CD4-positive, CD25-positive, alpha-beta regulatory T cell (primary cell): ENCODE measurements around the gene SECTM1. TPM values are rescaled to one million over a fixed set of nuclear protein-coding genes. Genes with fewer than 3 reads are reported as not detected.

ENCODE experiments used
- ATAC-seq, 2 donors: fragments of 150-1000 bp; cut with Tn5 transposase; one replicate each; pipeline ENCODE4 v1.10.0; 2021; ENCODE audit warnings: low read depth in 2 of 2, moderate number of reproducible peaks in 2 of 2, moderate library complexity in 1 of 2
- DNase-seq, 3 donors: peaks; one replicate each; pipeline versions ENCODE4 v3.0.0 to v3.0.0-alpha.2; 2012 to 2022; ENCODE audit warnings: mixed read lengths in 1 of 3
- H3K27ac ChIP-seq: one replicate; pipeline ENCODE4 v1.7.0; 2013; ENCODE audit warnings: mild to moderate bottlenecking, low read length; ENCODE audit not compliant: insufficient read depth, poor library complexity, severe bottlenecking
- H3K27me3 ChIP-seq: one replicate; pipeline ENCODE4 v1.7.0; 2013; ENCODE audit warnings: low read length; ENCODE audit not compliant: control insufficient read depth, insufficient read depth
- H3K36me3 ChIP-seq: one replicate; pipeline ENCODE4 v1.7.0; 2013; ENCODE audit warnings: mild to moderate bottlenecking, low read length, moderate library complexity; ENCODE audit not compliant: control insufficient read depth, insufficient read depth
- H3K4me1 ChIP-seq: 2 replicates; pipeline ENCODE4 v1.7.0; 2013; ENCODE audit warnings: mild to moderate bottlenecking, low read length; ENCODE audit not compliant: insufficient read depth, control insufficient read depth, poor library complexity, severe bottlenecking
- H3K4me3 ChIP-seq: one replicate; pipeline ENCODE4 v1.7.0; 2013; ENCODE audit warnings: low read depth, mild to moderate bottlenecking, low read length, moderate library complexity
- H3K9me3 ChIP-seq, 2 experiments: 1 replicate in 1 of 2; 2 replicates in 1 of 2; pipeline ENCODE4 v1.7.0; 2013; ENCODE audit warnings: low read length in 2 of 2, mild to moderate bottlenecking in 1 of 2, moderate library complexity in 1 of 2; ENCODE audit not compliant: control insufficient read depth in 2 of 2
- H3K27ac Mint-ChIP-seq, 3 donors: one replicate each; pipeline ENCODE4 v1.8.0; 2020 to 2022; ENCODE audit warnings: mild to moderate bottlenecking in 3 of 3, mixed read lengths in 3 of 3, moderate library complexity in 2 of 3
- H3K27me3 Mint-ChIP-seq: one replicate; pipeline ENCODE4 v1.8.0; 2022; ENCODE audit warnings: mild to moderate bottlenecking, mixed read lengths
- H3K36me3 Mint-ChIP-seq: one replicate; pipeline ENCODE4 v1.8.0; 2020; ENCODE audit warnings: mixed read lengths
- H3K4me1 Mint-ChIP-seq, 4 donors: one replicate each; pipeline ENCODE4 v1.8.0; 2020 to 2022; ENCODE audit warnings: mixed read lengths in 4 of 4, mild to moderate bottlenecking in 1 of 4
- H3K4me3 Mint-ChIP-seq, 4 donors: one replicate each; pipeline ENCODE4 v1.8.0; 2020 to 2022; ENCODE audit warnings: mild to moderate bottlenecking in 4 of 4, mixed read lengths in 4 of 4, moderate library complexity in 3 of 4
- H3K9me3 Mint-ChIP-seq, 7 donors: one replicate each; pipeline ENCODE4 v1.8.0; 2020 to 2022; ENCODE audit warnings: mixed read lengths in 7 of 7, mild to moderate bottlenecking in 3 of 7, moderate library complexity in 2 of 7
- polyA plus RNA-seq, 4 donors: library from polyadenylated mRNA; unstranded; fragments of 300-500 nt; fragmentation: Illumina TruSeq; gene quantifications; one replicate each; pipeline ENCODE4 v1.2.3, GENCODE V29; 2021
- total RNA-seq: library from RNA; stranded (reverse); gene quantifications from one replicate; pipeline ENCODE4 v1.2.3, GENCODE V29; 2022

SECTM1 gene
- total and polyA plus RNA-seq, 5 donors from 2014 or later, result 0.38 to 0.91 (median 0.52) TPM

DNA sequence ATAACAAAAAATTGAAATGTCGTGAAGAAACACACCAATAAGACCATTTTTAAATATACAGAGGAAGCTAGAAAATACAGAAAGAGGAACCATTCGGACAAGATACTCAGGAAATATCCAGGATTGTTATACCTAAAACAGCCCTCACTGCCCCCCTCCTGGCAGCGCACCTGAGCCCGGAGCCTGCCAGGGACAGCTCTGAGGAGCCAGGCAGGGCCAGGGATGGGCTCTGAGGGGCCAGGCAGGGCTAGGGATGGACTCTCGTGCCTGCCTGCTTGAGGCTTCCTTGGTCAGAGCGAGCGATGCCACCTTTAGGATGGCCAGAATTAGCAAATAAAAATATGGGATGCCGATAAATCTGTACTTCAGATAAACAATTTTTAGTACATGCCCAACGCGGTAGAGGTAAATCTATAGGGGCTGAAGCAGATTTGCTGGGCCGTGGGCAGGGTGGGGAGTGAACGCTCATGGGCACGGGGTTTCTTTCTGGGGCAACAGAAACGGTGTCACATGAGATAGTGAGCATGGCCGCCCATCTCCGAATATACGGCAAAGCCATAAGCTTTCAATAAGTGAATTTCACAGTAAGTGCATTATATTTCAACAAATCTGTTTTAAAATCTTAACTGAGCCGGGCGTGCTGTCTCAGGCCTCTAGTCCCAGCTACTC, 41.9 kb downstream of the SECTM1 start:
- Mint-ChIP-seq H3K4me1 (peaks cover 9 to 30% (median 12%) of the 10 kb centered on the region in 4 donors), H3K36me3 (no peaks in the 10 kb centered on the region), H3K27ac (peak overlapping the region; percentile 32 to 80 (median 74)), H3K9me3 (no peaks in the 10 kb centered on the region), H3K4me3 (peak overlapping the region; percentile 76 to 80 (median 78)), H3K27me3 (no peaks in the 10 kb centered on the region)
- Histone ChIP-seq H3K27me3 (no peaks in the 10 kb centered on the region), H3K9me3 (no peaks in the 10 kb centered on the region), H3K36me3 (no peaks in the 10 kb centered on the region), H3K27ac (peak overlapping the region; percentile 97), H3K4me3 (peak overlapping the region; percentile 35), H3K4me1 (peaks cover 14% of the 10 kb centered on the region)
- DNase-seq (no peak), ATAC-seq (no peak)

DNA sequence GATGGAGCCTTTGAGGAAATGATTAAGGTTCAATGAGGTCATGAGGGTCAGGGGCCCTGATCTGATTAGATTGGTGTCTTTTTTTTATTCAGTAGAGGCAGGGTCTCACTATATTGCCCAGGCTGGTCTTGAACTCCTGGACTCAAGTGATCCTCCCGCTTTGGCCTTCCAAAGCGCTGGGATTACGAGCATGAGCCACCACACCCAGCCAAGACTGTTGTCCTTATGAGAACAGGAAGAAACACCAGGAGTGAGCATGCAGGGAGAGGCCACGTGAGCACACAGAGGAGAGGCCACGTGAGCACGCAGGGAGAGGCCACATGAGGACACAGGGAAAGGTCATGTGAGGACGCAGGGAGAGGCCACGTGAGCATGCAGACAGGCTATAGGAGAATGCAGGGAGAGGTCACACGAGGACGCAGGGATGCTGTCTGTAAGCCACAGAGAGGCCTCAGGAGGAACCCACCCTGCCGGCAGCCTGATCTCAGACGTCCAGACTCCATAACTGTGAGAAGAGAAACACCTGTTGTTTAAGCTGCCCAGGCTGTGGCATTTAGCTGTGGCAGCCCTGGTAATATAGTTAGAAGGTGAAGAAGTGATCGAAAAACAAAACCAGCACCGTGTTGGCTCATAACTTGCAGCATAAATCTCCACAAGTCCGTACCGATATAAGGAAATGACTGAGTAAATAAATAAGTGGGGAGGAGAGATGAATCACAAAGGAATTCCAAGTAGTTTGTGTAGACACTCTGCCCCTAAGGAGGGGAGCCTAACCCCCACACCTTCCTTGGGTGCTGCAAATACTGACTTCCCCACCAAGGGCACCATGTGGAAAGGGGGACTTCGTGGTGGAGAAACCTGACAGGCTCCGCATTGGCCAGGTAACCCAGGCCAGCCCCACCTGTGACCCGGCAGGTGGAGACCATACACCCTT, 45.4 kb downstream of the SECTM1 start:
- ATAC-seq (no peak), DNase-seq (no peak)
- Mint-ChIP-seq H3K27ac (peak overlapping the region in 2 of 3 donors; percentile 41 to 66), H3K27me3 (no peaks in the 10 kb centered on the region), H3K4me1 (peaks cover 2 to 9% (median 5%) of the 10 kb centered on the region in 4 donors), H3K4me3 (peak overlapping the region in 2 of 4 donors; percentile 40 to 54), H3K36me3 (no peaks in the 10 kb centered on the region), H3K9me3 (no peaks in the 10 kb centered on the region)
- H3K4me3 ChIP-seq, result no peak overlapping the region
- peaks cover 6% of the 10 kb centered on the region for H3K4me1 ChIP-seq
- H3K27ac ChIP-seq, result no peak overlapping the region
- no peaks in the 10 kb centered on the region for H3K9me3 ChIP-seq
- H3K36me3 ChIP-seq, result no peaks in the 10 kb centered on the region
- H3K27me3 ChIP-seq, result no peaks in the 10 kb centered on the region

GRCh38 chr17:82287013-82287867, 46.3 kb downstream of the SECTM1 start:
- Histone ChIP-seq H3K4me1 (peaks cover 6% of the 10 kb centered on the region), H3K27ac (no peak overlapping the region), H3K27me3 (no peaks in the 10 kb centered on the region), H3K4me3 (no peak overlapping the region), H3K9me3 (no peaks in the 10 kb centered on the region), H3K36me3 (no peaks in the 10 kb centered on the region)
- H3K4me1 Mint-ChIP-seq, result peaks cover 0 to 4% (median 1%) of the 10 kb centered on the region in 4 donors
- H3K27ac Mint-ChIP-seq, result peak overlapping the region in 1 of 3 donors; percentile 66
- no peaks in the 10 kb centered on the region for H3K27me3 Mint-ChIP-seq
- peak overlapping the region in 1 of 4 donors; percentile 54 for H3K4me3 Mint-ChIP-seq
- no peaks in the 10 kb centered on the region for H3K9me3 Mint-ChIP-seq
- no peak for DNase-seq
- H3K36me3 Mint-ChIP-seq, result no peaks in the 10 kb centered on the region
- no peak for ATAC-seq

DNA sequence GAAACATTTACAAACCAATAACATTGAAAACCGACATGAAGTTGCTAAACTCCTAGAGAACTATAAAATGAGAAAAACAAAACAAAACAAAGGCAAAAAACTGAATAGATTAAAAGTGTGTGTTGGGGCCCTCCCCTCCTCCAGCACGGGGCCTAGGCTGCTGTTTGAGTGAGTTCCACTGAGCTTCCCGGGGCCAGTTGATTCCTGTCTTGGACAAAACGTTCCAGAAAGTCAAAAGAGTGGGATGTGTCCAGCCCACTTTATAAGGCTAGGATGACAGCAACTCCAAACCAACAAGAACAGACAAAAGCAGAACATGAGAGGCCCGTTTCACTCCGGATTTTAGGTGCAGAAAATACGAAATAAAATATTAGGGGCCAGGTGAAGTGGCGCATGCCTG, 48.4 kb downstream of the SECTM1 start:
- Mint-ChIP-seq H3K4me3 (no peak overlapping the region), H3K4me1 (peaks cover 0 to 7% (median 3%) of the 10 kb centered on the region in 4 donors), H3K27ac (peak overlapping the region in 2 of 3 donors; percentile 20 to 77), H3K9me3 (no peaks in the 10 kb centered on the region), H3K27me3 (peaks cover 5% of the 10 kb centered on the region), H3K36me3 (no peaks in the 10 kb centered on the region)
- no peaks in the 10 kb centered on the region for H3K9me3 ChIP-seq
- ATAC-seq (no peak), DNase-seq (no peak)
- peaks cover 4% of the 10 kb centered on the region for H3K4me1 ChIP-seq
- H3K27me3 ChIP-seq, result no peaks in the 10 kb centered on the region
- H3K27ac ChIP-seq, result no peak overlapping the region
- H3K4me3 ChIP-seq, result no peak overlapping the region
- H3K36me3 ChIP-seq, result no peaks in the 10 kb centered on the region

- H3K36me3 Mint-ChIP-seq, result no peaks in the 10 kb centered on the region
- Histone ChIP-seq H3K4me1 (peaks cover 4% of the 10 kb centered on the region), H3K4me3 (no peak overlapping the region), H3K9me3 (no peaks in the 10 kb centered on the region), H3K27me3 (no peaks in the 10 kb centered on the region), H3K36me3 (no peaks in the 10 kb centered on the region), H3K27ac (no peak overlapping the region)
- H3K27me3 Mint-ChIP-seq, result peaks cover 5% of the 10 kb centered on the region
- ATAC-seq (peak in 1 of 2 donors; percentile 42), DNase-seq (no peak)
- peak overlapping the region in 1 of 3 donors; percentile 14 for H3K27ac Mint-ChIP-seq
- H3K4me3 Mint-ChIP-seq, result no peak overlapping the region
- peaks cover 0 to 7% (median 3%) of the 10 kb centered on the region in 4 donors for H3K4me1 Mint-ChIP-seq
- no peaks in the 10 kb centered on the region for H3K9me3 Mint-ChIP-seq
Observed at GRCh38 chr17:82283208-82283749, 50.3 kb downstream of the SECTM1 start.

DNA sequence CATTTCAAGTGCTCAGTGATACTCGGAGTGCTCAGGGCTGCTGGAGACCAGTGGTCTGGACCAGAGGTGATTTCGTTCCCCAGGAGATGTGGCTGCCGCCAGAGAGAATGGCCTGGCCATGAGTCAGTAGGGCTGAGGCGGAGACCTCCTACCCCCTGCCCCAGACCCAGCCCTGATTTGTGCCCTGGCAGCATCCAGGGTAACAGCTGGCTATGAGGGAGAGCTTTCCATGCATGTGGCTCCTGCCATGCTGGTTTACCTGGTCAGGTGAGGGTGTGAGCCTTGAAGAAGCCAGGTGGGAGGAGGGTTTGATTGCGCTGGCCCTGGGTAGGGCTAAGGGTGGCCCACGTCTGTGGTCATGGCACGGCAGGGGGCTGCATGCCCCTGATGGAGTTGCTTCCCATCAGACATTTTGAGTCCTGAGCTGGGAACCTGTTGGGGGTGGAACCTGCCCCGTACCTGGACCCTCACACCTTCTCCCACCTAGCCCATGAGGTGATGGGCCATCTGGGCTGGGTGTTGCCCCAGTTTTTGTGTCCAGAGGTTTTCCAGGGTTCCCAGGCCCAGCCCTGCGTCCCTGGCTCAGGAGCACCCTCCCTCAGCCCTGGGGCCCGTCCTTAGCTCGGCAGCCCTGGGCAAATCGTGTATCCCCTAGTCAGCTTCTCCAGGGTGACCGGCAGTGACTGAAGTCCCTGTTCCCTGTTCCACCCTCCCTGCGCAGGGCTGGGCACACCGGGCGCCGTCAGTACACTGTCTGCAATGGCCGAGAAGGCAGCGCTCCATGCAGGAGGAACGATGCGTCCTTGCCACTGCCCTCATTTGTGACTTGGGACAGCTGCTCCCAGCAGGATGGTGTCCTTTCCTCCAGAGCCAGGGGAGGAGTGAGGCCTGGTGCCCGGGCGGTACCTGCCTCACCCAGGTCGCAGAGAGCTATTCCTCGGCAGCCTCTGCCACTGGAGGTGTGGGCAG, 51.0 kb downstream of the SECTM1 start:
- Mint-ChIP-seq H3K27me3 (peaks cover 5% of the 10 kb centered on the region), H3K4me3 (no peak overlapping the region), H3K36me3 (no peaks in the 10 kb centered on the region), H3K4me1 (peaks cover 0 to 7% (median 3%) of the 10 kb centered on the region in 4 donors), H3K9me3 (no peaks in the 10 kb centered on the region), H3K27ac (peak overlapping the region in 1 of 3 donors; percentile 20)
- DNase-seq (no peak), ATAC-seq (no peak)
- H3K4me1 ChIP-seq, result peaks cover 4% of the 10 kb centered on the region
- no peak overlapping the region for H3K27ac ChIP-seq
- H3K9me3 ChIP-seq, result no peaks in the 10 kb centered on the region
- H3K27me3 ChIP-seq, result no peaks in the 10 kb centered on the region
- no peaks in the 10 kb centered on the region for H3K36me3 ChIP-seq
- H3K4me3 ChIP-seq, result no peak overlapping the region
